ENCODE data around the gene MAGI1.

DNA sequence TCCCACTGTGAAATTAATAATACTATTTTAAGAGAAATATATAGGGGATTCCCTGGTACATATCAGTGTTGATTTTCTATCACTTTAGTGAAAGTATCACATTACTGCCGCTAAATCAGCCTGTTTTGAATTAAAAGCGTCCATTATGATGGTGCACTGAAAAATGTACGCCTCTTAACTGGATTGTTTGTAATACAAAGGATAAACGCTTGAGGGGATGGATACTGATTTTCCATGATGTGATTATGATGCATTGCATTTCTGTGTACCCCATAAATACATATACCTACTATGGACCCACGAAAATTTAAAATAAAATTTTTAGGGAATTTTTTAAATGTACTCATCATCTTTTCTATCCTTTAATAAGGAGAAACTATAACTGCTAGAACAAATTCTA lies 478.6 kb downstream of the MAGI1 start:
- TF ChIP-seq, protein P1, sequence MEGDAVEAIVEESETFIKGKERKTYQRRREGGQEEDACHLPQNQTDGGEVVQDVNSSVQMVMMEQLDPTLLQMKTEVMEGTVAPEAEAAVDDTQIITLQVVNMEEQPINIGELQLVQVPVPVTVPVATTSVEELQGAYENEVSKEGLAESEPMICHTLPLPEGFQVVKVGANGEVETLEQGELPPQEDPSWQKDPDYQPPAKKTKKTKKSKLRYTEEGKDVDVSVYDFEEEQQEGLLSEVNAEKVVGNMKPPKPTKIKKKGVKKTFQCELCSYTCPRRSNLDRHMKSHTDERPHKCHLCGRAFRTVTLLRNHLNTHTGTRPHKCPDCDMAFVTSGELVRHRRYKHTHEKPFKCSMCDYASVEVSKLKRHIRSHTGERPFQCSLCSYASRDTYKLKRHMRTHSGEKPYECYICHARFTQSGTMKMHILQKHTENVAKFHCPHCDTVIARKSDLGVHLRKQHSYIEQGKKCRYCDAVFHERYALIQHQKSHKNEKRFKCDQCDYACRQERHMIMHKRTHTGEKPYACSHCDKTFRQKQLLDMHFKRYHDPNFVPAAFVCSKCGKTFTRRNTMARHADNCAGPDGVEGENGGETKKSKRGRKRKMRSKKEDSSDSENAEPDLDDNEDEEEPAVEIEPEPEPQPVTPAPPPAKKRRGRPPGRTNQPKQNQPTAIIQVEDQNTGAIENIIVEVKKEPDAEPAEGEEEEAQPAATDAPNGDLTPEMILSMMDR (IDR thresholded peaks at IDR 0.05) = no peak
- TF ChIP-seq POLR2A (IDR thresholded peaks at IDR 0.05) = no peak

All from breast epithelium (tissue), 3 donors.